ENCODE results near the gene CCDC78.
"Not testable (repeated sequence)": the region's sequence is repeated elsewhere in the genome, so short reads cannot be mapped to it uniquely, and the experiment has no call there.

Gene CCDC78

DNA sequence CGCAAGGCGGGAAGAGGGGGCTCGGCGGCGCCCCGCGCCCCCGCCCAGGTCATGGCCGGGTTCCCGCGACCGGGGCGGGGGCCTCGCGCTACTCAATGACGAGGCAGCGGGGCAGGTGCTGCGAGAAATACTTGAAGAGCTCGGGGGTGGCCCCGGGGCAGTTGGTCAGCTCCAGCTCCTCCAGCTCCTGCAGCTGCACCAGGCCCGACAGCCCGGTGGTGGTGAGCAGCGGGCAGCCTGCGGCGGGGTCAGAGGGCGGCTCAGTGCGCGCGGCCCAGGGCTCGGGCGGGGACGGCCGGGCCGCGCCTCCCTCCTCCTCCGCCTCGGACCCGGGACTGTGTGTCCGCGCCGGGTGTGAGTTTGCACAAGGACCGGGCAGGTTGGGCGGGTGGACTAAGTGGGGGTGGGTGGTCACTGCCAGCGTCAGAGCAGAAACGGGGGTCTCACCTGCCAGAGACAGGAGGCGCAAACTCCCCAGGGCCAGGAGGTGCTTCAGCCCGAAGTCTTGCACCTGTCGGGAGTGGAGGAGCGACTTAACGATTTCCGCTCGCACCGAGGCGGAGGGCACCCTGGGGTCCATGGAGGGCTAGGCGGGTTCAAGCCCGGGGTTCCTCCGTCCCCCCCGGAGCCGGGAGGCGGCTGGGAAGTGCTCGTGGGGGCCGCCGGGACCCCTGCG, 31.9 kb downstream of the CCDC78 start:
- no peaks in the 10 kb centered on the region for H3K36me3 Mint-ChIP-seq (ENCODE audit: low read depth)
- peaks cover 6% of the 10 kb centered on the region for H3K27me3 Mint-ChIP-seq
- no peak for ATAC-seq
- H3K4me1 Mint-ChIP-seq = peaks cover 13% of the 10 kb centered on the region
- H3K27ac Mint-ChIP-seq = no peak overlapping the region
- peak overlapping the region; percentile 61 for H3K4me3 Mint-ChIP-seq
- no peaks in the 10 kb centered on the region for H3K9me3 Mint-ChIP-seq
- DNase-seq = no peak

DNA sequence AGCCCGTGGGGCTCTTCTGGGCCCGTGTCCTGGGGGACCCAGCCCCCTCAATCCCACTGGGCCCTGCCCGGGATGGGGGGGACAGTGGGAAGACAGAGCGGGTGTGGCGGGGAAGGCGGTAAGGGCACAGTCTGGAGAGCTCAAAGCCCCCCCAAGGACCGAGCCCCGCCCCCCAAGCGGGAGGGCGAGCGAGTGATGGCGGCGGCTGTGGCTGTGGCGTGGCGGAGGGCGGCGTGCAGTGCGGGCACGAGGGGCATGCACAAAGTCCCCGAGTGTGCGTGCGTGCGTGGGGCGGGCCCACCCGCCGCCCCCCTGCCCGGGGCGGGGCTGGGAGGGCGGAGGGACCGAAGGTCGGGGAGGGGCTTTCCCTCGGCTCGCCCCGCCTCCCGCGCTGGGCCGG, 32.5 kb downstream of the CCDC78 start:
- H3K36me3 Mint-ChIP-seq (ENCODE audit: low read depth) = no peaks in the 10 kb centered on the region
- peaks cover 18% of the 10 kb centered on the region for H3K4me1 Mint-ChIP-seq
- no peaks in the 10 kb centered on the region for H3K9me3 Mint-ChIP-seq
- peaks cover 6% of the 10 kb centered on the region for H3K27me3 Mint-ChIP-seq
- H3K27ac Mint-ChIP-seq = no peak overlapping the region
- ATAC-seq (no peak), DNase-seq (no peak)
- no peak overlapping the region for H3K4me3 Mint-ChIP-seq

DNA sequence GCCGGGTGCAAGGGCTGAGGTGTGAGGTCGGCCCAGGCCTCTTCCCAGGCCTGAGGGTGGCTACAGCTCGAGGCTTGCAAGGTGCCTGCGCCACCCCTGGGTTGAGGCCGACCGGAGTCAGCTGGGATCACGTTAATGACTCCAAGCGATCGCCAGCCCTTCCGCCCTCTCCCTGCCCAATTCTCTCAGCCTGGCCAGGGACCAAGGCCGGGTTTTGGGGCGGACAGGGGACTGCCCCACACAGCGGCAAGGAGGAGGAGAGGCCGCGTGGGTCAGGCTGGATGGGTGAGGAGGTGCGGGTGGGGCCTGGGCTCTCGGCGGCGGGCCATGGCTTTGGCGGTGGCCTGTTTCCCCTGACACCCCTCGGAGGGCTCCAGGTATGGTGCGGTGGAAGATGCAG, 32.9 kb downstream of the CCDC78 start:
- no peaks in the 10 kb centered on the region for H3K36me3 Mint-ChIP-seq (ENCODE audit: low read depth)

DNA sequence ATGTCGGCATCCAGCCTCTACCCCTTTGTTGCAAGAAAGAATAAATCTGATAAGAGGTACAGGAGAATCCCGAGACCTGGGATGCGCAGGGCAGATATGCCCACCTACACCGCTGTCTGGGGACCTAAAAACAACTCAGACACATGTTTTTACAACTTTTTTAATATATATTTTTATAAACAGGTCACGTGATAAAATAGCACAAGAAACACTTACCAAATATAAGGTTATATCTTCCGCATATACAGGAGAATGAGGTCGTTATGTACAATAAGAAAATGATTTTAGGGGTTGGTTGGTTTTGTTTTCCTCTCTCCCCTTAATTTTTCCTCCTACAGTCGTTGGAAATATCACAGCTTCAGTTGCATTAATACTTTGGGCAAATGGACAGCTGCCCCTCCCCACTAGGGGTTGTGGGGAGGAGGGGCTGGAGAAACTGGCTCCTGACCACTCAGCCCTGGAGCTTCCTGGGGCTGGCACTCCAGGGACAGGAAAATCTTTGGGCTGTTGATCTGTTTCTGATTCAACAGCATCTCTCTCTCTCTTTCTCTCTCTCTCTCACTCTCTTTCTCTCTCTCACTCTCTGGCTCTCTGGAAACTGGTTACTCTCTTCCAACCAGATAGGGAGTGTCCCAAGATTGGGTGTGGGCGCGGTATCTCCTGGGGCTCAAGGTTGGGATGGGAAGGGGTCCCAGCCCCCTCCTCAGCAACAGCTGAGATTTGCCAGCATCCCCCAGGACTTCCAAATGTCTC, 33.7 kb downstream of the CCDC78 start:
- H3K9me3 Mint-ChIP-seq = no peaks in the 10 kb centered on the region
- DNase-seq (no peak), ATAC-seq (no peak)
- H3K27ac Mint-ChIP-seq = no peak overlapping the region
- peaks cover 6% of the 10 kb centered on the region for H3K27me3 Mint-ChIP-seq
- peaks cover 23% of the 10 kb centered on the region for H3K4me1 Mint-ChIP-seq
- no peaks in the 10 kb centered on the region for H3K36me3 Mint-ChIP-seq (ENCODE audit: low read depth)
- no peak overlapping the region for H3K4me3 Mint-ChIP-seq

More for the DNA sequence above, 32.9 kb downstream of the CCDC78 start:
- Mint-ChIP-seq H3K4me1 (peaks cover 22% of the 10 kb centered on the region), H3K9me3 (no peaks in the 10 kb centered on the region), H3K27ac (no peak overlapping the region), H3K27me3 (peaks cover 6% of the 10 kb centered on the region), H3K4me3 (no peak overlapping the region)
- ATAC-seq = no peak
- DNase-seq = no peak

- H3K9me3 Mint-ChIP-seq, ATAC-seq: not testable (repeated sequence)
These were observed 35.0 kb downstream of the CCDC78 start for GRCh38 chr16:691242-691641.

DNA sequence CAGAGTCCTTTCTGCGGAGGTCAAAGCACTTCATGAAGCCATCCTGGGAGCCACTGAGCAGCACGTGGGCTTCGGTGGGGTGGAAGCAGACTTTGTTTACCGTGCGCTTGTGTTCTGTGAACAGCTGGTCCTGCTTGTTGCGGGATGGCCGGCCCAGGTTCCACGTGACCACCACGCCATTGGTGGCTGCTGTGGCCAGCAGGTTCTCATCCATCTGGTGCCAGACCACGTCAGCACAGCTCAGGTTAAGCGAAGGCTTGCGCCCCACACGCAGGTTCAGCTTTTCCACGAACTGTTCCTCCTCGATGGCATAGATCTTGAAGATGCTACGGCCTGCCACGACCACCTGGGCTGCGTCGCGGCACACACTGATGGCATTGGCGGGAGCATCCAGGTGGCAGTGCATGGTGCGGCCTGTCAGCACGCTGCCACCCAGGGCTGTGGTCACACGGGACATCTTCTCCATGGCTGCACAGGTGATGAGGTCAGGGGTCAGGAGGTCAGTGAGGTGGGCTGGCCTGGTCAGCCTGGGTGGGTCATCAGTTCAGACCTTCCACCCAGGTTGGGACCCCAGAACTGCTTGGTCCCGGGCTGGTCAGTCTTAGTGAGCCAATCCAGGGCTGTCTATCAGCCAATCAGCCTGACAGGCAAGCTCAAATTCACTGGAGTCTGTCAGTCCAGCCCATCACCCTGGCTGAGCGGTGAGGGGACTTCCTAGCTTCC, 36.9 kb downstream of the CCDC78 start:
- Mint-ChIP-seq H3K9me3 (no peaks in the 10 kb centered on the region), H3K36me3 (ENCODE audit: low read depth) (peaks cover 3% of the 10 kb centered on the region), H3K4me1 (peaks cover 19% of the 10 kb centered on the region), H3K27ac (peak overlapping the region; percentile 81), H3K4me3 (peak overlapping the region; percentile 86), H3K27me3 (peaks cover 3% of the 10 kb centered on the region)
- no peak for ATAC-seq
- DNase-seq = no peak

More at GRCh38 chr16:691242-691641, 35.0 kb downstream of the CCDC78 start:
- Mint-ChIP-seq H3K4me1 (peaks cover 23% of the 10 kb centered on the region), H3K4me3 (peak overlapping the region; percentile 36)
- not testable (repeated sequence) for DNase-seq; H3K27ac Mint-ChIP-seq; H3K27me3 Mint-ChIP-seq; H3K36me3 Mint-ChIP-seq (ENCODE audit: low read depth)

DNA sequence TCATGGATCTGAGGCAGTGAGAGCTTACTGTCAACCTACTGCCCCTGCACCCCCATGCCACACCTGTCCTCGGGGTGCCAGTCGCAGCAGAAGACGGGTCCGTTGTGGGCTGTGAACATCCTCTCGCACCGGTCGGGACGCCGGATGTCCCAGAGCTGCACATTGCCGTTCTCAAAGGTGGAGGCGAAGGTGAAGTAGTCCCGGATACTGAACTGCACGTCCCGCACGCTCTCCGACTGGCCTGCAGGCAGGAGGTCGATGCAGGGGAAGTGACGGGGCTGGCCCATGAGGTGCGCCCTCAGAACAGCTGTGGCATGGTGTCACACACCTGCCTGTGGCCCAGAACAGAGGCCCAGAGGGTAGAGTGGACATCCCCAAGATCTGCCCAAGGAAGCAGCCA, 38.7 kb downstream of the CCDC78 start:
- Mint-ChIP-seq H3K36me3 (ENCODE audit: low read depth) (peaks cover 7% of the 10 kb centered on the region), H3K4me1 (peaks cover 27% of the 10 kb centered on the region), H3K4me3 (no peak overlapping the region), H3K27me3 (no peaks in the 10 kb centered on the region), H3K9me3 (no peaks in the 10 kb centered on the region), H3K27ac (no peak overlapping the region)
- DNase-seq (no peak), ATAC-seq (no peak)

DNA sequence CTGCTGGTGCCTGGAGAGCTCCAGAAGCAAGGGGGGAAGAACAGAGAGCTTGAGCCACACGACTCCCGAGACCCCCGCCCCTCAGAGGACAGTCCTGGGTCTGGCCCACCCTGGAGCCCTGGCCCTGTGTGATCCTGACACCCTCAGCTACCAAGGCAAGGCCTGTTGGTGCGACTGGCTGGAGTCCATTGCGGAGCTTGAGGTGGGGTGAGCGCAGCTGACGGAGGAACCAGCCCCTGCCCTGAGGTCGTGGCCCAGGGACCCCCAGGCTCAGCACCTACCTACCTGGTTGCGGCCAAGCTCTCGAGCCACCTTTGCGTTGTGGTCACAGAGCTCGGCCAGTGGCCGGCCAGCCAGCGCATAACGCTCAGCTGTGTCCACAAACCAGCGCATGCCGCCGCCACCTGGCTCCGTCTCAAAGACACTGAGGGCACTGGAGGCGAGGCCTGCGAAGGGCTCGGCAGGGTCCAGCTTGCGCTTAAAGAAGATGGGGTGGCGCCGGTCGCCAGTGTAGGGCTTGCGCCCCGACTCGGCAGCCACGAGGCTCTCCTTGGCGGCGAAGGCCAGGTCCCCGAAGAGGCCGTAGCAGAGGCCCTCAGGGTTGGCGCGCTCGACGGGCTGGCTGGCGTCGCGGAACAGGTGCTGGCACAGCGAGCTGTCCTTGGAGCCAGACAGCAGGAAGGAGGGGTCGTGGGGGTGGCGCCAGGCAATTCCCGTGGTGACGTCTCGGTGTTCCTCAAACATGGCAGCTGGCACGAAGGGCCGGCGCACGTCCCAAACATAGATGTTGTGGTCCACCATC, 39.6 kb downstream of the CCDC78 start:
- Mint-ChIP-seq H3K4me3 (no peak overlapping the region), H3K9me3 (no peaks in the 10 kb centered on the region), H3K27ac (no peak overlapping the region), H3K36me3 (ENCODE audit: low read depth) (peaks cover 14% of the 10 kb centered on the region), H3K4me1 (peaks cover 35% of the 10 kb centered on the region), H3K27me3 (no peaks in the 10 kb centered on the region)
- ATAC-seq = no peak
- no peak for DNase-seq

DNA sequence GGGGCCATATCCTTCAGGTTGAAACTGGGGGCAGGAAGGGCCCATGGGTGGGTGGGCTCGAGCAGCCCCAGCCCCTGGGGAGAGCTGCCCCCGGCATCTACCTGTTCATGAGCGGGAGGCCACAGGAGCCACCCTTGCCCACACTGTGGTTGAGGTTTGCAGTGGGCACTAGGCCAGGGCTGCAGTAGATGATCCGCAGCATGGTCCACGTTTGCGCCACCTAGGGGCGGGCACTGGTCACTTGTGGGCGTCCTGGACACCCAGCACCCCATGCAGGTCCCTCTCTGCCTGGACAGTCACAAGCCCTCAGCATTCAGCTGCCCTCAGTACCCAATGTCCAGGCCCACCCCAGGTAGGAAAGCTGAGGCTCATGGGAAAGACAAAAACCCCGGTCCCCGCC, 40.3 kb downstream of the CCDC78 start:
- H3K36me3 Mint-ChIP-seq (ENCODE audit: low read depth) = peaks cover 19% of the 10 kb centered on the region
- no peaks in the 10 kb centered on the region for H3K27me3 Mint-ChIP-seq
- peak overlapping the region; percentile 11 for H3K27ac Mint-ChIP-seq
- peaks cover 42% of the 10 kb centered on the region for H3K4me1 Mint-ChIP-seq
- no peak overlapping the region for H3K4me3 Mint-ChIP-seq
- ATAC-seq (no peak), DNase-seq (peak; percentile 46)
- no peaks in the 10 kb centered on the region for H3K9me3 Mint-ChIP-seq

- DNase-seq = no peak
- H3K27me3 Mint-ChIP-seq = no peaks in the 10 kb centered on the region
- peaks cover 20% of the 10 kb centered on the region for H3K36me3 Mint-ChIP-seq (ENCODE audit: low read depth)
- H3K4me3 Mint-ChIP-seq = no peak overlapping the region
- H3K4me1 Mint-ChIP-seq = peaks cover 41% of the 10 kb centered on the region
- H3K27ac Mint-ChIP-seq = no peak overlapping the region
- no peaks in the 10 kb centered on the region for H3K9me3 Mint-ChIP-seq
- ATAC-seq = no peak
These were observed 41.1 kb downstream of the CCDC78 start for GRCh38 chr16:684961-685696.

DNA sequence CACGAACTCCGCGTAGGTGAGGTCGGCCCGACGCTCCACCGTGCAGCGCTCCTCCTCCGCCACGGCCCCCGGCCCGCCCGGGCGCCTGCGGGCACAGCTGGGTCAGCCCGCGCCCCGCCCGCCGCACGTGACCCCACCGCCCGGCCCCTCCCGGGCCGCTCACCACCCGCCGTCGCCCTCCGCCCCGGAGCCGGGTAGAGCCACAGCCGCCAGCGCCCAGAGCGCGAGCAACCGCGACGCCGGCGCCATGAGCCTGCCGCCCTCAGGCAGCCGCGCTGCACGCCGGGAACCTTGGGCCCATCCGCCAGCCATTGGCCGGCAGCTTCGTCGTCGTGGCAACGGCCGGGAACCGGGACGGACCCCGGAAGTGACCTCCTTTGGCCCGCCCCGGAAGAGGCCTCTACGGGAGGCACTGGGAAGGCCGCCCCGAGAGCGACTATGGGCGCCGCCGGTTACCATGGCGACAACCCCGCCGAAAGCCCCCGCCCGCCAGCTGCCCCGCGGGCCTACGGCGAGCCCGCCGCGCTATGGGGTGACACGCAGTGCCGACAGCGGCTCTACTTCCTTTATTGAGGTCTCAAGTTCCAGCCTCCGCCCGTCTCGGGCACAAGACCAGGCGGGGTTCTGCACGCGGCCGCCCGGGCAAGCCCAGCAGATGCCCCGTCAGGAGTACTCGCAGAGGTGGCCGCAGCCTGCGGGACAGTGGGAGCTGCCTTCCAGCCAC, 42.0 kb downstream of the CCDC78 start, which contains the start of gene JMJD8:
Gene JMJD8 (minus strand): TSS at position 264 of the 724 bp plus-strand sequence. CDS start 15 bp downstream, at position 249.
- Mint-ChIP-seq H3K27ac (peak within 1 kb of the TSS; percentile 54), H3K4me3 (peak within 1 kb of the TSS; percentile 82), H3K9me3 (no peaks in the 10 kb centered on the region), H3K36me3 (ENCODE audit: low read depth) (peaks cover 20% of the 10 kb centered on the region), H3K27me3 (no peaks in the 10 kb centered on the region), H3K4me1 (peaks cover 41% of the 10 kb centered on the region)
- DNase-seq (peak; percentile 99), ATAC-seq (peak; percentile 83)

DNA sequence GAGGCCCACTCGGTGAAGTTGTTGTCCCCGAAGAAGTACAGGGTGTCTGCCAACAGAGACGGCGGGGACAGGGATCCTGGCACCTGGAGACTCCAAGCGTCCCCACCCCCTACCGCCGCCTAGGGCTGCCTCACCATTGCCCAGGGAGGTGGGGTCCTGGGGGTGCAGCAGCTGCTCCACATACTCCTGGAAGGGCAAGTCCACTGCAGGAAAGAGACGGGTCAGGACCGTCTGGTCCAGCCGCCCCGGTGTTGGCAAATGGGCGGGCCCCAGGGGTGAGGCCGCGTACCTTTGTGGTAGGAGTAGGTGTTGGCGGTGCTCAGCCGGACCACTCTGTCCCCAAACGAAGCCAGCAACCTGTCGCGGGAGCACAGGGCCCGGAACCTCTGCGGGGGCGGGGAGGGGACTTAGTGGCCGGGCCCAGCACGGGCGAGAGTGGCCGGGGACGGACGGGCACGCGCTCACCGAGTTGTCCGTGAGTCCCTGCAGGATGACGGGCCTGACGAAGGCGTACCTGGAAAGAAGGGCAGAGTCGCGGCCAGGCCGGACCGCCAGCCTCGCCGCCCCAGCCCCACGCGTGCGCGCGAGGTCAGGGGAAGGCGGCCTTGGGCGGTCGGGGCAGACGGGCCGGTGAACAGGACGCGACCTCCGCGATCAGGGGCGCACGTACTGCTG, 42.7 kb downstream of the CCDC78 start:
- ATAC-seq (no peak), DNase-seq (peak; percentile 31)
- Mint-ChIP-seq H3K27me3 (no peaks in the 10 kb centered on the region), H3K36me3 (ENCODE audit: low read depth) (peaks cover 20% of the 10 kb centered on the region), H3K9me3 (no peaks in the 10 kb centered on the region), H3K4me1 (peaks cover 36% of the 10 kb centered on the region), H3K27ac (peak overlapping the region; percentile 54), H3K4me3 (peak overlapping the region; percentile 82)
